ENCODE results near the gene STIP1. TPM values are rescaled to one million over a fixed set of nuclear protein-coding genes. Genes with fewer than 3 reads are reported as not detected.

The STIP1 gene
- total and polyA plus RNA-seq, 9 of the 15 experiments (the other 6 are each of a cell fraction or from before 2014, with no cell fraction given) = 58.1 to 465 (median 346) TPM

GRCh38 chr11:64146036-64146955 lies 39.7 kb upstream of the STIP1 start (continued):
- TF ChIP-seq RBM22 (IDR thresholded peaks at IDR 0.05; ENCODE audit: low read depth, low read length, poor library complexity, severe bottlenecking) = no peak
- no peak for TF ChIP-seq PYGO2 (tag; IDR thresholded peaks at IDR 0.05)
- no peak for TF ChIP-seq ZNF384 (IDR thresholded peaks at IDR 0.05; ENCODE audit: low read depth, low read length)
- 0 out of 2 replicates have a peak, but pooled peaks have one; percentile 28 for TF ChIP-seq MAX (CRISPR knock-in tag; IDR thresholded peaks at IDR 0.05)
- TF ChIP-seq ZNF212 (CRISPR knock-in tag; IDR thresholded peaks at IDR 0.05) = no peak
- peak; percentile 77; the same call in 1 of the 2 replicates for TF ChIP-seq HDGF (IDR thresholded peaks at IDR 0.05)
- no peak for TF ChIP-seq ZZZ3 (IDR thresholded peaks at IDR 0.05)
- peak; percentile 39; the same call in 1 of the 2 replicates for TF ChIP-seq ZFX (CRISPR knock-in tag; IDR thresholded peaks at IDR 0.05)
- TF ChIP-seq NCOA2 (IDR thresholded peaks at IDR 0.05; ENCODE audit: partially characterized antibody in 2 of 2) = no peak
- peak; percentile 50 for TF ChIP-seq VEZF1 (CRISPR knock-in tag; IDR thresholded peaks at IDR 0.05)
- no peak for TF ChIP-seq CSDE1 (IDR thresholded peaks at IDR 0.05)
- TF ChIP-seq CBFB (CRISPR knock-in tag; IDR thresholded peaks at IDR 0.05) = 0 out of 2 replicates have a peak, but pooled peaks have one; percentile 62
- no peak for TF ChIP-seq IRF1 (CRISPR knock-in tag; IDR thresholded peaks at IDR 0.05; ENCODE audit: borderline replicate concordance)
- no peak for TF ChIP-seq POLR3G (IDR thresholded peaks at IDR 0.05; ENCODE audit: extremely low read depth, insufficient read length, insufficient replicate concordance)
- TF ChIP-seq ETV6 (IDR thresholded peaks at IDR 0.05; ENCODE audit: borderline replicate concordance in 1 of 2, low read depth in 2 of 2, low read length in 1 of 2) = no peak
- TF ChIP-seq ETV6 (CRISPR knock-in tag; IDR thresholded peaks at IDR 0.05; ENCODE audit: borderline replicate concordance) = no peak
- peak; percentile 32; the same call in 1 of the 2 replicates for TF ChIP-seq SUPT5H (IDR thresholded peaks at IDR 0.05)
- TF ChIP-seq ZNF124 (CRISPR knock-in tag; IDR thresholded peaks at IDR 0.05) = no peak
- TF ChIP-seq CC2D1A (IDR thresholded peaks at IDR 0.05) = no peak
- TF ChIP-seq ZNF217 (CRISPR knock-in tag; IDR thresholded peaks at IDR 0.05) = no peak
- no peak for TF ChIP-seq MAFF (IDR thresholded peaks at IDR 0.05; ENCODE audit: low read length)
- no peak for TF ChIP-seq ZNF511 (CRISPR knock-in tag; IDR thresholded peaks at IDR 0.05)
- TF ChIP-seq GATAD2B (IDR thresholded peaks at IDR 0.05; ENCODE audit: borderline replicate concordance) = no peak
